GM21576 (cell line): Measurements from ENCODE around the gene GPA33.
A peak's percentile ranks its signal among the peaks of the same experiment; 100 is the strongest.

Source experiments
- ATAC-seq: cut with Tn5 transposase; IDR thresholded peaks from one replicate; pipeline ENCODE4 v1.9.1; 2021; ENCODE audit warnings: mild to moderate bottlenecking, moderate library complexity; ENCODE audit not compliant: unreplicated experiment

Gene GPA33

GRCh38 chr1:167090314-167090942, at the start of gene GPA33:
GPA33 (minus strand) TSS chr1:167090377; CDS start chr1:167090287, 90 bp downstream.
- peak; percentile 81 for ATAC-seq

- ATAC-seq, result no peak
These were observed 48.5 kb upstream of the GPA33 start for GRCh38 chr1:167138703-167139102.

- no peak for ATAC-seq
These were observed 47.8 kb upstream of the GPA33 start for GRCh38 chr1:167137793-167138510.

- ATAC-seq, result no peak
These were observed 47.2 kb upstream of the GPA33 start for GRCh38 chr1:167137332-167137781.

GRCh38 chr1:167136806-167137205, 46.6 kb upstream of the GPA33 start:
- ATAC-seq, result no peak

- no peak for ATAC-seq
These were observed 46.0 kb upstream of the GPA33 start for GRCh38 chr1:167136191-167136614.

- ATAC-seq, result no peak
These were observed 45.2 kb upstream of the GPA33 start for GRCh38 chr1:167135281-167135840.

GRCh38 chr1:167132301-167133010, 42.3 kb upstream of the GPA33 start:
- ATAC-seq, result no peak

- ATAC-seq, result no peak
These were observed 40.8 kb upstream of the GPA33 start for GRCh38 chr1:167130829-167131510.

GRCh38 chr1:167128261-167129227, 38.4 kb upstream of the GPA33 start:
- ATAC-seq, result no peak

GRCh38 chr1:167127661-167128060, 37.5 kb upstream of the GPA33 start:
- no peak for ATAC-seq

GRCh38 chr1:167127236-167127635, 37.1 kb upstream of the GPA33 start:
- no peak for ATAC-seq

- no peak for ATAC-seq
These were observed 36.6 kb upstream of the GPA33 start for GRCh38 chr1:167126811-167127210.

- ATAC-seq, result no peak
These were observed 36.1 kb upstream of the GPA33 start for GRCh38 chr1:167126317-167126716.

GRCh38 chr1:167122568-167122967, 32.4 kb upstream of the GPA33 start:
- ATAC-seq, result no peak

GRCh38 chr1:167122121-167122480, 31.9 kb upstream of the GPA33 start:
- no peak for ATAC-seq

GRCh38 chr1:167121375-167122120, 31.4 kb upstream of the GPA33 start:
- ATAC-seq, result no peak

- no peak for ATAC-seq
These were observed 30.7 kb upstream of the GPA33 start for GRCh38 chr1:167120899-167121298.

- ATAC-seq, result no peak
These were observed 29.5 kb upstream of the GPA33 start for GRCh38 chr1:167119696-167120095.
